Amygdala (tissue), 56 donors: Measurements from ENCODE around the gene RGS10.

ENCODE experiments used
- DNase-seq, 56 donors: peaks; one replicate each; lab custom pipeline; 2025; lab: John Stamatoyannopoulos, UW

The RGS10 gene

GRCh38 chr10:119453313-119453712 is 89.2 kb downstream of the RGS10 start:
- DNase-seq = no peak

- no peak for DNase-seq
Observed at GRCh38 chr10:119452396-119452795, 90.1 kb downstream of the RGS10 start.

- no peak for DNase-seq
Observed at GRCh38 chr10:119451300-119451896, 91.1 kb downstream of the RGS10 start.

DNA sequence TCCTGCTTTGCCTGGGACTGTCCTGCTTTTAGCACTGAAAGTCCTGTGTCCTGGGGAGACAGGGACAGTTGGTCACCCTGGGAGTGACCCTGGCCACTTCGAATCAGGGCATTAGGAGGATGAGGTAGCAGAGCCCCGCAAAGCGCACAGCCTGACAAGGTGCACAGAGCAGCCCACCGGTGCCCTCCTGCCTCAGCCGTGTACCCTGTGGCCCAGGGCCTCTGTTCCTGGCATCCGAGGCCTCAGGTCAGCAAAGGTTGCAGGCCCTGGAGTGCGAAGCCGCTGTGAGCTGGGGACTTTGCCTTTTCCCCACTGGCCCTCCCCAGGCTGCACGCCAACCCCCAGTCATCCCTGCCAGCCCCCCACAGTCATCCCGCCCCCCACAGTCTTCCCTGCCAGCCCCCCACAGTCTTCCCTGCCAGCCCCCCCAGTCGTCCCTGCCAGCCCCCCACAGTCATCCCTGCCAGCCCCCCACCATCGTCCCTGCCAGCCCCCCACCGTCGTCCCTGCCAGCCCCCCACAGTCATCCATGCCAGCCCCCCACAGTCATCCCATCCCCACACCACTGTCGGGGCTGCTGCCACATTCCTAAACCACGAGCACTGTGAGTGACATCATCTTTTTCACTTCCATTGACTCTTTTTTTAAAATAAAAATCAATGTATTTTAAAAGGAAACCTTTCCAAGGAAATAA is 91.8 kb downstream of the RGS10 start:
- DNase-seq = no peak
